Neural cell (in vitro differentiated cells): ENCODE results near the gene PREPL. TPM values are rescaled to one million over a fixed set of nuclear protein-coding genes. Genes with fewer than 3 reads are reported as not detected.

Source experiments
- H2AFZ ChIP-seq: fragments of 200-600, 300-800 bp; sonication (generic), shearing (Covaris generic); 2 replicates; pipeline ENCODE4 v1.6.0; 2014; ENCODE audit warnings: low read depth, mild to moderate bottlenecking, antibody characterized with exemption, low read length, moderate library complexity
- H3F3A ChIP-seq: fragments of 200-600 bp; shearing (Covaris generic); 2 replicates; pipeline ENCODE4 v1.6.1; 2016; ENCODE audit warnings: mild to moderate bottlenecking, moderate library complexity, mixed read lengths, antibody characterized with exemption, low read length; ENCODE audit not compliant: insufficient read depth, poor library complexity, severe bottlenecking
- H3K27ac ChIP-seq: fragments of 200-600, 300-800 bp; sonication (generic), shearing (Covaris generic); 2 replicates; pipeline ENCODE4 v1.5.1; 2014; ENCODE audit warnings: mild to moderate bottlenecking, low read length, moderate library complexity
- H3K27me3 ChIP-seq: fragments of 300-800, 200-600 bp; sonication (generic), shearing (Covaris generic); 2 replicates; pipeline ENCODE4 v1.6.0; 2014; ENCODE audit warnings: mild to moderate bottlenecking, low read depth, low read length, moderate library complexity; ENCODE audit not compliant: insufficient read depth
- H3K36me3 ChIP-seq: fragments of 300-800, 200-600 bp; sonication (generic), shearing (Covaris generic); 2 replicates; pipeline ENCODE4 v1.5.1; 2014; ENCODE audit warnings: mild to moderate bottlenecking, antibody characterized with exemption, low read length, moderate library complexity; ENCODE audit not compliant: insufficient read depth
- H3K4me2 ChIP-seq: fragments of 300-800, 200-600 bp; sonication (generic), shearing (Covaris generic); 2 replicates; pipeline ENCODE4 v1.6.0; 2014; ENCODE audit warnings: mild to moderate bottlenecking, low read length
- H3K4me3 ChIP-seq: fragments of 300-800, 200-600 bp; sonication (generic), shearing (Covaris generic); 2 replicates; pipeline ENCODE4 v1.5.1; 2014; ENCODE audit warnings: mild to moderate bottlenecking, low read length, moderate library complexity
- H3K79me2 ChIP-seq: fragments of 200-600 bp; shearing (Covaris generic); replicated peaks from 2 replicates; pipeline ENCODE4 v1.6.0; 2014; ENCODE audit warnings: mild to moderate bottlenecking, low read length, moderate library complexity; ENCODE audit not compliant: insufficient read depth
- H3K9ac ChIP-seq: fragments of 300-800, 200-600 bp; sonication (generic), shearing (Covaris generic); 2 replicates; pipeline ENCODE4 v1.6.1; 2016; ENCODE audit warnings: mild to moderate bottlenecking, low read length, mixed read lengths
- H3K9me2 ChIP-seq: fragments of 200-600 bp; shearing (Covaris generic); 2 replicates; pipeline ENCODE4 v1.6.1; 2016; ENCODE audit warnings: mild to moderate bottlenecking, low read length, mixed read lengths; ENCODE audit not compliant: insufficient read depth
- H3K9me3 ChIP-seq: fragments of 200-600, 300-800 bp; sonication (generic), shearing (Covaris generic); 2 replicates; pipeline ENCODE4 v1.6.1; 2016; ENCODE audit warnings: mild to moderate bottlenecking, mixed run types, low read length, moderate library complexity, mixed read lengths
- H4K20me1 ChIP-seq: fragments of 200-600 bp; shearing (Covaris generic); 2 replicates; pipeline ENCODE4 v1.6.1; 2016; ENCODE audit warnings: mild to moderate bottlenecking, mixed run types; ENCODE audit not compliant: insufficient read depth
- EP300 ChIP-seq: fragments of 450-650 bp; conservative IDR thresholded peaks from 2 replicates; pipeline ENCODE4 v1.6.1; 2014; ENCODE audit warnings: antibody characterized with exemption, mild to moderate bottlenecking, moderate library complexity; ENCODE audit not compliant: poor library complexity, severe bottlenecking
- EZH2 ChIP-seq: fragments of 200-600, 300-800 bp; shearing (Covaris generic), sonication (generic); IDR thresholded peaks from 2 replicates; pipeline ENCODE4 v1.6.1; 2014; ENCODE audit warnings: antibody characterized with exemption, low read length, borderline replicate concordance, mild to moderate bottlenecking; ENCODE audit not compliant: insufficient read depth, poor library complexity, severe bottlenecking
- MXI1 ChIP-seq: fragments of 450-650 bp; conservative IDR thresholded peaks from 2 replicates; pipeline ENCODE4 v1.6.1; 2014; ENCODE audit warnings: antibody characterized with exemption, mild to moderate bottlenecking; ENCODE audit not compliant: poor library complexity, severe bottlenecking
- POLR2AphosphoS5 ChIP-seq: IDR thresholded peaks from 2 replicates; pipeline ENCODE4 v1.6.1; 2012
- RAD21 ChIP-seq: fragments of 450-650 bp; conservative IDR thresholded peaks from 2 replicates; pipeline ENCODE4 v1.6.1; 2014; ENCODE audit warnings: antibody characterized with exemption, mild to moderate bottlenecking, moderate library complexity
- SMC3 ChIP-seq: fragments of 450-650 bp; conservative IDR thresholded peaks from 2 replicates; pipeline ENCODE4 v1.6.1; 2014; ENCODE audit warnings: antibody characterized with exemption, mild to moderate bottlenecking, moderate library complexity; ENCODE audit not compliant: poor library complexity
- TAF1 ChIP-seq: IDR thresholded peaks from 2 replicates; pipeline ENCODE4 v1.6.1; 2012; ENCODE audit warnings: low read depth
- polyA plus RNA-seq: library from polyadenylated mRNA; depleted of rRNA; stranded (reverse); fragments of >200 nt; gene quantifications from 2 replicates; pipeline ENCODE4 v1.2.3, GENCODE V29; 2014
- TF ChIP-seq, protein P1 (sequence below): IDR thresholded peaks from 2 replicates; pipeline ENCODE4 v1.6.1; 2012; ENCODE audit warnings: borderline replicate concordance
- TF ChIP-seq, protein P2 (sequence below): fragments of 450-650 bp; IDR thresholded peaks from 2 replicates; pipeline ENCODE4 v1.5.1; 2014; ENCODE audit warnings: antibody characterized with exemption, mild to moderate bottlenecking, moderate library complexity; ENCODE audit not compliant: poor library complexity, severe bottlenecking

The PREPL gene
- polyA plus RNA-seq, 1 donor from 2014 or later: 236 TPM

DNA sequence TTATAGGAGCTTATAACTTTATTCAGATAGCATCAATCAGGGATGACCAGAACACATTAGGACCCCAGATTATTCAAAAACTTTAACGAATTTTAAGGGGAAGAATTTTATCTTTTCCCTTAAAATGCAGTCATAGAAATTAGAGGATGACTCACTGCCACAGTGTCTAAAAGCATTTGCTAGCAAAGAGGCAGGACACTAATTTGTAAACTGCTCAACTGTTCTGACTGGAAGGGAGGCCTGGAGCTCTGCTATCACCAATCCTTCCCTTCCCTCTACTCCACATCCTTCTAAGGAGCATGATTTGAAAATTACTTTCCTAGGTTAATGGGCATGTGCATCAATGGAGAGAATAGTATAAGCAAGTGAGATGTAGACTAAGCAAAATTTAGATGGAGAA lies 40.5 kb downstream of the PREPL start:
- H3K9me2 ChIP-seq: no peaks in the 10 kb centered on the region
- no peaks in the 10 kb centered on the region for H4K20me1 ChIP-seq
- H3K4me2 ChIP-seq: no peak overlapping the region
- no peaks in the 10 kb centered on the region for H3K9me3 ChIP-seq
- H3K36me3 ChIP-seq: peaks cover 22% of the 10 kb centered on the region
- no peak for TF ChIP-seq EP300
- H3K27ac ChIP-seq: no peak overlapping the region
- H3F3A ChIP-seq: no peaks in the 10 kb centered on the region
- no peak overlapping the region for H3K9ac ChIP-seq
- no peak overlapping the region for H2AFZ ChIP-seq
- H3K4me3 ChIP-seq: no peak overlapping the region
- no peaks in the 10 kb centered on the region for H3K27me3 ChIP-seq
- H3K79me2 ChIP-seq: no peaks in the 10 kb centered on the region

GRCh38 chr2:44315945-44316344 lies 45.3 kb downstream of the PREPL start:
- no peaks in the 10 kb centered on the region for H3K9me2 ChIP-seq
- no peak overlapping the region for H3K4me3 ChIP-seq
- H3K9me3 ChIP-seq: no peaks in the 10 kb centered on the region
- no peak overlapping the region for H3K27ac ChIP-seq
- no peak overlapping the region for H3K9ac ChIP-seq
- no peaks in the 10 kb centered on the region for H4K20me1 ChIP-seq
- no peak overlapping the region for H2AFZ ChIP-seq
- peaks cover 32% of the 10 kb centered on the region for H3K36me3 ChIP-seq
- H3F3A ChIP-seq: no peaks in the 10 kb centered on the region
- no peak for TF ChIP-seq TAF1
- TF ChIP-seq EZH2: no peak
- TF ChIP-seq, protein P1, sequence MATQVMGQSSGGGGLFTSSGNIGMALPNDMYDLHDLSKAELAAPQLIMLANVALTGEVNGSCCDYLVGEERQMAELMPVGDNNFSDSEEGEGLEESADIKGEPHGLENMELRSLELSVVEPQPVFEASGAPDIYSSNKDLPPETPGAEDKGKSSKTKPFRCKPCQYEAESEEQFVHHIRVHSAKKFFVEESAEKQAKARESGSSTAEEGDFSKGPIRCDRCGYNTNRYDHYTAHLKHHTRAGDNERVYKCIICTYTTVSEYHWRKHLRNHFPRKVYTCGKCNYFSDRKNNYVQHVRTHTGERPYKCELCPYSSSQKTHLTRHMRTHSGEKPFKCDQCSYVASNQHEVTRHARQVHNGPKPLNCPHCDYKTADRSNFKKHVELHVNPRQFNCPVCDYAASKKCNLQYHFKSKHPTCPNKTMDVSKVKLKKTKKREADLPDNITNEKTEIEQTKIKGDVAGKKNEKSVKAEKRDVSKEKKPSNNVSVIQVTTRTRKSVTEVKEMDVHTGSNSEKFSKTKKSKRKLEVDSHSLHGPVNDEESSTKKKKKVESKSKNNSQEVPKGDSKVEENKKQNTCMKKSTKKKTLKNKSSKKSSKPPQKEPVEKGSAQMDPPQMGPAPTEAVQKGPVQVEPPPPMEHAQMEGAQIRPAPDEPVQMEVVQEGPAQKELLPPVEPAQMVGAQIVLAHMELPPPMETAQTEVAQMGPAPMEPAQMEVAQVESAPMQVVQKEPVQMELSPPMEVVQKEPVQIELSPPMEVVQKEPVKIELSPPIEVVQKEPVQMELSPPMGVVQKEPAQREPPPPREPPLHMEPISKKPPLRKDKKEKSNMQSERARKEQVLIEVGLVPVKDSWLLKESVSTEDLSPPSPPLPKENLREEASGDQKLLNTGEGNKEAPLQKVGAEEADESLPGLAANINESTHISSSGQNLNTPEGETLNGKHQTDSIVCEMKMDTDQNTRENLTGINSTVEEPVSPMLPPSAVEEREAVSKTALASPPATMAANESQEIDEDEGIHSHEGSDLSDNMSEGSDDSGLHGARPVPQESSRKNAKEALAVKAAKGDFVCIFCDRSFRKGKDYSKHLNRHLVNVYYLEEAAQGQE: no peak
- TF ChIP-seq, protein P2, sequence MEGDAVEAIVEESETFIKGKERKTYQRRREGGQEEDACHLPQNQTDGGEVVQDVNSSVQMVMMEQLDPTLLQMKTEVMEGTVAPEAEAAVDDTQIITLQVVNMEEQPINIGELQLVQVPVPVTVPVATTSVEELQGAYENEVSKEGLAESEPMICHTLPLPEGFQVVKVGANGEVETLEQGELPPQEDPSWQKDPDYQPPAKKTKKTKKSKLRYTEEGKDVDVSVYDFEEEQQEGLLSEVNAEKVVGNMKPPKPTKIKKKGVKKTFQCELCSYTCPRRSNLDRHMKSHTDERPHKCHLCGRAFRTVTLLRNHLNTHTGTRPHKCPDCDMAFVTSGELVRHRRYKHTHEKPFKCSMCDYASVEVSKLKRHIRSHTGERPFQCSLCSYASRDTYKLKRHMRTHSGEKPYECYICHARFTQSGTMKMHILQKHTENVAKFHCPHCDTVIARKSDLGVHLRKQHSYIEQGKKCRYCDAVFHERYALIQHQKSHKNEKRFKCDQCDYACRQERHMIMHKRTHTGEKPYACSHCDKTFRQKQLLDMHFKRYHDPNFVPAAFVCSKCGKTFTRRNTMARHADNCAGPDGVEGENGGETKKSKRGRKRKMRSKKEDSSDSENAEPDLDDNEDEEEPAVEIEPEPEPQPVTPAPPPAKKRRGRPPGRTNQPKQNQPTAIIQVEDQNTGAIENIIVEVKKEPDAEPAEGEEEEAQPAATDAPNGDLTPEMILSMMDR: no peak
- no peak for TF ChIP-seq SMC3
- TF ChIP-seq POLR2AphosphoS5: no peak
- no peak for TF ChIP-seq RAD21
- no peak for TF ChIP-seq EP300
- TF ChIP-seq MXI1: no peak
- H3K4me2 ChIP-seq: no peak overlapping the region
- no peaks in the 10 kb centered on the region for H3K79me2 ChIP-seq
- H3K27me3 ChIP-seq: no peaks in the 10 kb centered on the region

DNA sequence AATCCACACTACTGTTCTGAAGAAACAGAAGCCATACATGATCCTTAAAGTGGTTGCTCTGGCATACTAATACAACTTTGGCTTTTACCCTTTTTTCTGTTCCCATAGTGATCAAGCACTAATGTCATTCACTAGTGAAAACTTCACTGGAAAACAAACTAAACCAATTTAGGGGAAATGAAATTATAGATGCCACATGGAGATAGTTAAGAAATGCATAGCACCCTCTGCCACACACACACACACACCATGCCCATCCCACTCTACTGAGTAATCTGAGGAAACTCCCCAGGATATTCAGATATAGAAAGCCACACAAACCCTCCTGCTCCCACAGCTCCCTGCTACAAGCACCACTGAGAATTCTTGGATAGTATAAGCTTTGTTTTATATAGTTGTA lies 46.9 kb downstream of the PREPL start:
- H3K9me2 ChIP-seq: no peaks in the 10 kb centered on the region
- no peak overlapping the region for H3K4me2 ChIP-seq
- no peak overlapping the region for H3K9ac ChIP-seq
- H3F3A ChIP-seq: no peaks in the 10 kb centered on the region
- no peaks in the 10 kb centered on the region for H3K79me2 ChIP-seq
- no peak overlapping the region for H3K27ac ChIP-seq
- H3K9me3 ChIP-seq: peaks cover 6% of the 10 kb centered on the region
- H4K20me1 ChIP-seq: no peaks in the 10 kb centered on the region
- no peaks in the 10 kb centered on the region for H3K27me3 ChIP-seq
- H2AFZ ChIP-seq: no peak overlapping the region
- no peak overlapping the region for H3K4me3 ChIP-seq
- TF ChIP-seq EZH2: no peak
- no peak for TF ChIP-seq MXI1
- TF ChIP-seq, protein P2: no peak
- no peak for TF ChIP-seq SMC3
- TF ChIP-seq, protein P1: no peak
- no peak for TF ChIP-seq POLR2AphosphoS5
- no peak for TF ChIP-seq EP300
- no peak for TF ChIP-seq RAD21
- TF ChIP-seq TAF1: no peak
- H3K36me3 ChIP-seq: peaks cover 36% of the 10 kb centered on the region
